ENCODE data around the gene GUK1.

Gene GUK1

GRCh38 chr1:228105996-228106799 is 33.9 kb upstream of the GUK1 start:
- DNase-seq (ENCODE audit: low read depth), result no peak
- no peak overlapping the region for H3K4me3 ChIP-seq (ENCODE audit: low read length)
- TF ChIP-seq CTCF (conservative IDR thresholded peaks at IDR 0.05; ENCODE audit: low read length), result no peak

- no peak overlapping the region for H3K4me3 ChIP-seq (ENCODE audit: low read length)
- no peak for TF ChIP-seq CTCF (conservative IDR thresholded peaks at IDR 0.05; ENCODE audit: low read length)
- DNase-seq (ENCODE audit: low read depth), result no peak
Measured at GRCh38 chr1:228106800-228107054, 33.4 kb upstream of the GUK1 start.

- H3K4me3 ChIP-seq (ENCODE audit: low read length), result no peak overlapping the region
- no peak for TF ChIP-seq CTCF (conservative IDR thresholded peaks at IDR 0.05; ENCODE audit: low read length)
- no peak for DNase-seq (ENCODE audit: low read depth)
Measured at GRCh38 chr1:228107636-228108035, 32.4 kb upstream of the GUK1 start.

- no peak for TF ChIP-seq CTCF (conservative IDR thresholded peaks at IDR 0.05; ENCODE audit: low read length)
- DNase-seq (ENCODE audit: low read depth), result no peak
- H3K4me3 ChIP-seq (ENCODE audit: low read length), result peak overlapping the region; percentile 98
Measured at GRCh38 chr1:228108055-228108690, 31.9 kb upstream of the GUK1 start.

GRCh38 chr1:228108742-228109072 is 31.4 kb upstream of the GUK1 start:
- H3K4me3 ChIP-seq (ENCODE audit: low read length), result peak overlapping the region; percentile 98
- no peak for DNase-seq (ENCODE audit: low read depth)
- TF ChIP-seq CTCF (conservative IDR thresholded peaks at IDR 0.05; ENCODE audit: low read length), result no peak

- no peak; the same call in 1 of the 2 replicates for TF ChIP-seq CTCF (conservative IDR thresholded peaks at IDR 0.05; ENCODE audit: low read length)
- peak; percentile 93 for DNase-seq (ENCODE audit: low read depth)
Measured at GRCh38 chr1:228109073-228109961, 30.8 kb upstream of the GUK1 start, which contains the start of gene MRPL55. TSS of gene MRPL55 (minus strand) at chr1:228109299. CDS start at chr1:228108260, 1,039 bp downstream.

More at GRCh38 chr1:228109073-228109961, 30.8 kb upstream of the GUK1 start, which contains the start of gene MRPL55:
- peak within 1 kb of the TSS; percentile 98 for H3K4me3 ChIP-seq (ENCODE audit: low read length)
